Esophagus mucosa (tissue), 1 donor: ENCODE measurements around the gene MAP1LC3A. TPM values are rescaled to one million over a fixed set of nuclear protein-coding genes. Genes with fewer than 3 reads are reported as not detected.
"Not testable (repeated sequence)": the region's sequence is repeated elsewhere in the genome, so short reads cannot be mapped to it uniquely, and the experiment has no call there.

ENCODE experiments used
- ATAC-seq: fragments of 200-7000 bp; cut with Tn5 transposase; one replicate; pipeline ENCODE4 v1.9.1; 2020
- total RNA-seq: library from RNA; stranded (reverse); gene quantifications from one replicate; pipeline ENCODE4 v1.2.4, GENCODE V29; 2023
- donor health status: DM: yes; HTN: yes; CAD: no.

MAP1LC3A gene
- total RNA-seq = 7.0 TPM

DNA sequence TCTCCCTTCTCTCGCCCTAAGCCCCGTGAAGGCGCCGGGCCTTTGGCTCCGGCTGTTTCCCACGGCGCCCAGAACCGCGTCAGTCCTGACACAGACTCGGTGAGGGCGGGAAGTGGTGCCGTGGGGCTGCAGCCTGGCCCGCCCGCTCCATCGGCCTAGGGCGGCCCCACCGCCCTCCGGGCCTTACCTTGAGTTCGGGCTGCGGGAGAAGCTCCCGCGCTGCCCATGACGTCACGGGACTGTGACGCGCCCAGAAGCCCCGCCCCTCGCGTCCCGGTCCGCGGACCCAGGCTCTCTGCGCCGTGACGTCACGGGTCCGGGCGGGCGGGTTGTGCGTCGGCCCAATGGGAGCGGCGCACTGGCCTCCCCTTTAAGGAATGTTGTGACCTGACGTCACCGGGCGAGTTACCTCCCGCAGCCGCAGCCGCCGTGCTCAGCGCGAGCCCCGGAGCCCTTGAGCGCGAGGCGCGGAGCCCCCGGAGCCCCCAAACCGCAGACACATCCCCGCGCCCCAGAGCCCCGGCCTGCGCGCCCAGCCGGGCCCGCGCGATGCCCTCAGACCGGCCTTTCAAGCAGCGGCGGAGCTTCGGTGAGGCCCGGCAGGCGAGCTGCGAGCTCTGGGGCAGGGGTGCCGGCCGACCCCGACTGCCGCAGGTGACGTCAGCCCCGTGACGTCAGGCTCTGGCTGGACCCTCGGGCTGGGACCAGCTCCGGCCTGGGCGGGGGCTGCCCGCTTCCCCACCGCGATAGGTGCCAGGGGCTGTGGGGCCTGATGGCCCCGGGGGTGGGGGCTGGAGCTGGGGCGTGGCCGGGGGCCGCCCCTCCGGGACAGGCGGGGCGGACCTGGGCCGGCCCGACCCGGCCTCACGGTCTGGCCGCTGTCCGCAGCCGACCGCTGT lies at the start of gene MAP1LC3A:
TSS of gene MAP1LC3A (plus strand) at position 399 of the 899 bp plus-strand sequence. CDS start at position 550, 151 bp downstream.
- ATAC-seq = peak; percentile 92

DNA sequence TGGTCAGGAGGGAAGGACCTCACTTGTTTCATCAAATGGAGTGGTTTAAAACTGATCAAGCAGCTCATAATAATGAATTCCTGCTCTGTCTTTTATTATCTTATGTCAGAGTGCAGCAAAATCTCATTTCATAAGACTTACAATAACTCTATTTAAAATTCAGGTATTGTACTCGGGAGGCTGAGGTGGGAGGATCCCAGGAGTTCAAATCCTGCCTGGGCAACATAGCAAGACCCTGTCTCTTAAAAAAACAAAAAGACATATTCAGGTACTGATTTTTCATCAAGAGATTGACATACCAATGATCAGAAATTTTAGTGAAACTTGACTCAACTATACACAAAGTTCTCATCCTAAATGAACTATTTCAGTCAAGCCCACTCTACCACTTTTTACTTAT lies 47.9 kb upstream of the MAP1LC3A start:
- no peak for ATAC-seq

DNA sequence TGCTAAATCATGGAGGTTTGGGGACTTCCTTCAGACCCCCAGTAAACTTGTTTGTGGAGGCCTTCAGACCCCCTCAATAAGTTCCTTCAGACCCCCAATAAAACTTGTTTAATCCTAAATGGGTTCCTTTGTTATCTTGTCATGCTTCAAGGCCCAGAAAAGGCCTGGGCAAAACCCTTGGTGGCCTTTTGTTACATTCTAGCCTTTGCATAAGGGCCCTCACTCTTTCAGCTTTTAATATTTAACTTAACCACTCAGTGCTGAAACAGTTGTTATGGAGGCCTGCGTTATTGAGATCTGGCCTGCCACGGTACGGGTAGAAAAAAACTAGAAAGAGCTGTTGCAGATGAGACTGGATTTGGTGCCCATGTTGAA lies 46.6 kb upstream of the MAP1LC3A start:
- no peak for ATAC-seq

DNA sequence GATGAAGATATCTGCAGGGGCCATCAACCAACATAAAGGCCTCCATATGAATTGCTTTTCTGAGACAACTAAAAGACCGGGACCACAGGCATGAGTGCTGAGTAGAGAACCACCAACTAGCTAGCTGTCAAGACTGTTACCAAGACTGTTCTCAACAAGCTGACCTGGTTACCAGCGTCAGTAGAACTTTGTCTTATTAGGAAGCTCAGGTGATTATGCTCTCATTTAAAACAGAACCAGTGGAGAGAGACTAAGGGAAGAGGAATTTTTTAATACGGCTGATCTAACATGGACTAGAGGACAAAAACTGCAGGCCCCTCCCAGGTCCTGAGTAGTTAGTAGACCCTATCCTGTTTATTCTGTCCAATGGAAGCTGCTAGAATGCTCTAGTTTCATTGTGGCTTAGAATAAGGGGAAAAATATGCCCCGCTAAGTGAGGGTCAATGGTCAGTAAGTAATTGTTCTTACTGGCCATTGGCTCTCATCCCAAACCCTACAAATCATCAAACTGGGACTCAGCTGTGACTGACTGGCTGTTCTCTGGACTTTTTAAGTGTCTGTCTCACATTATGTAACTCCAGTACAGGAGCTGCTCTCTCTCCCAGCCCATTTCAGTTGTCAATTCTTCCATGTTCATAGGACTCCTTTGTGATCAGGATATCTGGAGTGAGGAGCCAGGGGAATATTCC lies 46.1 kb upstream of the MAP1LC3A start:
- ATAC-seq = no peak

DNA sequence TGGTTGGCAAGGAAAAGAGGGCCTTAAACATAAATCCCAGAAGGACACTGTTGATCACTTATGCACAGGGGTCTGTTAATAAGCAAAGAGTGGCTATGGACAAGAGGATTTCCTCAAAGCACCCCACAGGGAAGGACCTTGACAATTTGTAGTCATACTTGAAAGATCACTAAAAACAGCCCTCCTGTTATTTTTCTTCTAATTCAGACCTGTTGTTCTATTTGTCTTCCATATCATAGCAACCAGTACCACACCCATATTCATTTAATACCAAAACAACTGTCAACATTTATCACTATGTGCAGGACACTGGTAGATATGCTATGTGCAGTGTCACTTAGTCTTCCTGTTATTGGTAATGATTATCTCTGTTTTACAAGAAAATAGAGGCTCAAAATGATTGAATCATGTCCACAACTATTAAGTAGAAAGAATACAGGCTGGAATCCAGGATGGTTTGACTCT lies 45.5 kb upstream of the MAP1LC3A start:
- no peak for ATAC-seq

DNA sequence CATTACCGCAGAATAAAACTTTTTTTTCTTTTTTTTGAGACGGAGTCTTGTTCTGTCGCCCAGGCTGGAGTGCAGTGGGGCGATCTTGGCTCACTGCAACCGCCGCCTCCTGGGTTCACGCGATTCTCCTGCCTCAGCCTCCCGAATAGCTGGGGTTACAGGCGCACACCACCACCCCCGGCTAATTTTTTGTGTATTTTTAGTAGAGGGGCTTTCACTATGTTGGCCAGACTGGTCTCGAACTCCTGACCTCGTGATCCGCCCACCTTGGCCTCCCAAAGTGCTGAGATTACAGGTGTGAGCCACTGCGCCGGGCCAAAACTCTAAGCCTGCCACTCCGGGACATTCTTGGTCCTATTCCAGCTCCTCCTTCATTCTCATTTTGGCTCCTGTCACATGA lies 44.5 kb upstream of the MAP1LC3A start:
- ATAC-seq = not testable (repeated sequence)

DNA sequence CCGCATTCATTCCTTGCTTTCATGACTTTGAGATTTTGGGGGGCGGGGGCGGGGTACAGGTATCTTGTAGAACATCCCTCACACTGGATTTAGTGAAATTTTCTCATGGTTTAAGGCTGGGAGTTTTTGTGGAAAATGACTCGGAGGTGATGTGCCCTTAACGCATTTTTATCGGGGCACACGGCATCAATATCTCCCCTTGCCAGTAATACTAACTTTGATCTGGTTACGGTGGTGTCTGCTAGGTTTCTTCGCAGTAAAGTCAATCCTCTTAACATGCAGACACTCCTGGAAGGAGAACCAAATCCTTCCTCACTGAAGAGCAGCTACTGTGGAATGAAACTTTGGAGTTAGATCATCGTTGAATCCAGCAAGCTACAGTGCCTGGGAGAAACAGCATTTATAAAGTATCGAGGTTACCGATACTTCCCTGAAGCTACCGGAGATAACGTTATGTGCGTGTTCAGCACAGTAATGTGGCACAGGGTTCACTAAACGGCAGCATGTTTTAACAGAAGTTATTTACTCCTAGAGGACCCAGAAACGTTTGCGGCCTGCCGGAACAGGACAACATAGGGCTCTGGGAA lies 43.5 kb upstream of the MAP1LC3A start:
- ATAC-seq = no peak

DNA sequence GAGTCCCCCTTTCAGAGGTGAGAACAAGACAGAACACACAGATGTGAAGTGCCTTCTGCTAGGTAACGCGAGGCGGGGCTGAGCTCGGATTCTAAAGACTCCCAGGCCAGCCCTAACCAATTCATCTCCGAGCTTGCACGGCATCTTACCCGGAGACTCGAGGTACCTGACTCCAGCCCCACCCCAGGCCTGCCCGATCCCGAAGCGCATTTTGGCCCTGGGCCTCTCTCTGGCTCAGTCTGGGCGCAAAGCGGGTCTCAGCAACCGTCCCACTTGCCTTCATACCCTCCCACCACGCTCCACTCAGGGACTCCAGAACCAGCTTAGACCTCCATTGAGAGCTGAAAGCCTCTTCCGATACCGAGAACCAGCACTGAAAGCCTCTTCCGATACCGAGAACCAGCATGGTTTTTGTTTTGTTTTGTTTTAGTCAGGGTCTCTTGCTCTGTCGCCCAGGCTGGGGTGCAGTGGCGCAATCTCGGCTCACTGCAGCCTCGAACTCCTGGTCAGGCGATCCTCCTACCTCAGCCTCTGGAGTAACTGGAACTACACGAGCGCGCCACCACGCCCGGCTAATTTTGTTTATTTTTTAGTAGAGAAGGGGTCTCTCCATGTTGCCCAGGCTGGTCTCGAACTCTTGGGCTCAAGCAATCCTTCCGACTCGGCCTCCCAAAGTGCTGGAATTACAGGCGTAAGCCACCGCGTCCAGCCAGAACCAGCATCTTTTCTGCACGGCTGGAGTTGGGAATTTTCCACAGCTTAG lies 42.9 kb upstream of the MAP1LC3A start:
- peak; percentile 84 for ATAC-seq

DNA sequence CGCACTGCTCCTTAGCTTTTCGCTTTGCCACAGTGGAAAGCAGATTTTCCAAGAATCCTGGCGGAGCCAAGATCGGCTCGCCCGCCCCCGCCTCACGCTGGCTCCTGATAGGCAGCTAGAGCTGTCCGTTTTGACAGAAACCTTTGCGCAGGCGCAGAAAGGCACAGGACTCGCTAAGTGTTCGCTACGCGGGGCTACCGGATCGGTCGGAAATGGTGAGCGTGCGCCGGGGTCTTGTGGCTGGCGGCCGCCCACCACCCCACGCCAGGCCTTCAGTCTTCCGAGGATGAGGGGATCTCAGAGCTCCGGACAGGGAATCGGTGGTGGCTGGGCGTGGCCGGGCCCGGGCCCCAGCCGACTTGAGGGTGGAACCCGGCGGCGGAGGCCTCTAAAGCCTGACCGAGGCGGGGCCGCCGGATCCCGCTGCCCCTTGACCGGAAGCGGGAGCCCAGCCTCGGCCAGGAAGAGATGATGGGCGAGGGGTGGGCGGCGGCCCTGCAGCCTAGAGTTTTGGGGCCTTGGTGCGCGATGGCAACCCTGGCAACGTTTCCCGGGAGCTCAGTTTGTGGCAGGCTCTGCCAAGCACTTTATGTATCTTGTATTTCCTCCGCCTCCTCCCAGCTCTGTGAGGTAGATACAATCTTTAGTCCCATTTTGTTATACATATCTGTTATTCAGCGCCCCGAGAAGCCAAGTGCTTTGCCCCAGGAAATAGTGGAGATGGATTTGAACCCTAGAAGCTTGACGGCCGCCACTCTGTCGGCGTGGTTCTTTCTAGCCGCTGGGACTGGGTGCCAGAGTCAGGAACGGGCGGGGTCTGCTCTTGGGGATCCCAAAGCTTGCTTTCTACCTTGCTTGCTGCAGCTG lies 42.0 kb upstream of the MAP1LC3A start, which contains the start of gene DYNLRB1:
TSS of gene DYNLRB1 (plus strand) at position 176 of the 867 bp plus-strand sequence. CDS start at position 213, 37 bp downstream.
- ATAC-seq = peak; percentile 89

DNA sequence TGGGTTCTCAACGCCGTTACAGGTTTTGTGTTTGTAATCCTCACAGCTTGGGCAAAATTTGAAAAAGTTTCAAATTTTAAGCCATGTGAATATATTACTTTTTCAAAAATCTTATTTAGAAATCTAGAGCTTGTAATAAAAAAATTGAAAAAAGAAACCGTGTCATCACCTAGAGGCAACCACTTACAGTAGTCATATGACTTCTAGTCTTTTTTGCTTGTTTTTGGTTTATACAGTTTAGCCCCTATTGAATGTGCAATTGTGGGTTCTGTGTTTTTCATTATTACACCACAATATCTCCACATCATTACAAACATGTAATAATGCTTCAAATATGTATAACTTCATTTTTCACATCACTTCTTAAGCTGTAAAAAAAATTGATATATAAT lies 41.4 kb upstream of the MAP1LC3A start:
- no peak for ATAC-seq

DNA sequence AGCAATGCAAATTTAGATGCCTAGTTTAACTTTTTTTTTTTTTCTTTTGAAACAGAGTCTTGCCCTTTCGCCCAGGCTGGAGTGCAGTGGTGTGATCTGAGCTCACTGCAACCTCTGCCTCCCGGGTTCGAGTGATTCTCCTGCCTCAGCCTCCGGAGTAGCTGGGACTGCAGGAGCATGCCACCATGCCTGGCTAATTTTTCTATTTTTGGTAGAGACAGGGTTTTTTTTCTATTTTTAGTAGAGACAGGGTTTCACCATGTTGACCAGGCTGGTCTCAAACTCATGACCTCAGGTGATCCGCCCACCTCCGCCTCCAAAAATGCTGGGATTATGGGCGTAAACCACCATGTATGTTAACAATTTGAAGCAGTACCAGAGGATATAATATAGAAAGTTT lies 39.7 kb upstream of the MAP1LC3A start:
- ATAC-seq = not testable (repeated sequence)

DNA sequence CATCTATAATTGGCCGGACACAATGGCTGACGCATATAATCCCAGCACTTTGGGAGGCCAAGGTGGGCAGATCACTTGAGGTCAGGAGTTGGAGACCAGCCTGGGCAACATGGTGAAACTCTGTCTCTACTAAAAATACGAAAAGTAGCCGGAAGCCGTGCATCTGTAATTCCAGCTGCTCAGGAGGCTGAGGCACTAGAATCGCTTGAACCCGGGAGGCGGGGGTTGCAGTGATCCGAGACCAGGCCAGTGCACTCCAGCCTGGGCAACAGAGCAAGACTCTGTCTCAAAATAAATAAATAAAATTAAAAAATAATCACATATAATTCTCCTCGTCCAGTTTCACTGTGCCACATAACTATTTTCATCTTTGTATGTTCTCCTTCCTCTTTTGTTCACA lies 38.7 kb upstream of the MAP1LC3A start:
- not testable (repeated sequence) for ATAC-seq

DNA sequence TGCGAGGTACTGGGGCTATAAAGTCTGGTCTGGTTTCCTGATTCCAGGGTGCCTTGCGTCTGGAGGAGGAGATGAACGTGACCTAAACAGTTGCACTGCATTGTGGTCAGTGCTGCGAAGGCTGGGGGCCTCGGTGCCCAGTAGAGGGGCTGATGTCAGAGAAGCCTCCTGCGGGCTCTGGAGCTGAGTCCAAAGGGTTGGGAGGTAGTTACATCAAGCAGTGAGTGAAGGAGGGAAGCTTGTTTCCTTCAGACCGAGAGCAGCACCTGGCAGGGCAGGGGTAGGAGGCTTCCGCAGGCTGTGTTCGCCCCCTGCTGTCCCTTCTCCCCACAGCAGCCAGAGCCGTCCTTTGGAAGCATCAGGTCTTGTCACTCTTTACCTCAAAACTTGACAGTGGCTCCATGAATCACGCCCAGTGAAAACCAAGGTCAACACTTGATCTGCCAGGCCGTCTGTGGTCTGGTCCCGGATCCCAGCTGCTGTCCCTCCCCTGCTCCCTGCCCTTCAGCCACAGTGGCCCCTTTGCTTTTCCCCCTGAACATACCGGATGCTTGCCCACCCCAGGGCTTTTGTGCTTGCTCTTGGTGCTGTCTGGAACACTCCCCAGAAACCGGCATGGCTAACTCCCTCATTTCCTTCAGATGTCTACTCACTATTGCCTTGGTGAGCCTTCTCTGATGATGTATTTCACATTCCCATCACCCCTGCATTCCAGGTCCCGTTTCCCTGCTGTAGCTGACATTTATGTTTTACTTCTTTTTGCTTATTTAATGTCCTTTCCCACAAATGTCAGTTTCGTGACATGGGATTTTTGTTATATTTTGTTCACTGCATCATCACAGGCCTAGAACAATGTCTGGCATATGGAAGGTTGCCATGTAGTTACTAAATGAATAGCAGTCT lies 35.3 kb upstream of the MAP1LC3A start:
- peak; percentile 14 for ATAC-seq

DNA sequence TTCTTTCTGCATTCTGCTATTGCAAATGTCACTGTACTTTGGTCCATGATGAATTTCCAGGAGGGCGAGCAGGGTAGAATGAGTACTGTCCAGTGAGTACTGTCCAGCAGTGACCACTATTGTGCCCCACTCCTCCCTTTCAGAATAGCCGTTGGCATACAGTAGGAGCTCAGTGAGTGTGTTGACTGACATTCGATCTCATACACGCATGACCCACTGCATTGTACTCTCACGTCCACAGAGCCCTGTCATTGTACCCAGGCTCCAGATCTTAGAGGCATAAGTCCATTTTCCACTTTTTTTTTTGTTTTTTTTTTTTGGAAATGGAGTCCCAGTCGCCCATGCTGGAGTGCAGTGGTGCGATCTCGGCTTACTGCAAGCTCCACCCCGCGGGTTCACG lies 34.1 kb upstream of the MAP1LC3A start:
- ATAC-seq = no peak

DNA sequence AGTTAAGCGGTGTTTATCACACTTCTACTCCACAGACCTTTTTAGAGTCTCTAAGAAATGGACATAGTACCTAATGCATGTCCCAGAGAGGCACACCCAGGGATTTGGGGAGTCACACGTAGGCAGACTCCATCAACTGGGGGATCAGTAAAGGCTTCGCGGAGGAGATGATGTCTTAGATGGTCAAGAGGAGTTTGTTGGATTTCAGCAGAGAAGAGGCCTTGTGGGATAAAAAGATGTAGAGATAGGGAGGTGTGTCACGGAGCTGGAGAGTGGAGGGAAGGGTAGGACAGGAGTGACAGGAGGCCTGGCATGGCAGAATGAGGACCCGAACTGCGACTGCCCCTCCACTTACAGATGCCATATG lies 33.2 kb upstream of the MAP1LC3A start:
- ATAC-seq = no peak

DNA sequence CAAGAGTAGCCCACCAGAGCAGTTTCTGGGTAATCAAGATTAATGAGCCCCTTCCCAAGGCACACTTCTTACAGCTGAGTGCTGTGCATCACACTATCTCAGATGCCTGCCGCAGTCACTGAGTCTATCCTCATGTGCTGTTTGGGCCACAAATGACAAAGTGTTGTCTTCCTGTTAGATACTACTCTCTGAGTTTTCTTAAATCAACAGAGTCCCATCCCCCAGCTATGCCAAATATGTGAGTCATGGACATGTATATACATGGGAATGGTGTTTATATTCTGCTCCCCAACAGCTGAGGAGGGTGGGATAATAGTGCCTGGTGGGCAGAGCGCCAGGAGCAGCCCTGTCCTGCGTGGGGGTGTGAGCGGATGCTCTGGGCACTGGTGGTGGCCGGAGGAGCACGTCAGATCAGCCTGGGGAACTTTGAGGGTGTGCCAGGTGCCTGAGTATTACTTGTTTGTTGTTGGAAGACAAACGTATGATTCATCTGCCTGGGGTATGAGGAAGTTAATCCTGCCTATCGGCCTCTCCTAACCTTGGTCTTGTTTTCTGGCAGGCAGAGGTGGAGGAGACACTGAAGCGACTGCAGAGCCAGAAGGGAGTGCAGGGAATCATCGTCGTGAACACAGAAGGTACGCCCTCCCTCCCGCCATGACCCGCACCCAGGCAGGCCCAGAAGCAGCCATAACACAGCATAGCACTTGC lies 32.7 kb upstream of the MAP1LC3A start:
- ATAC-seq = peak; percentile 90

DNA sequence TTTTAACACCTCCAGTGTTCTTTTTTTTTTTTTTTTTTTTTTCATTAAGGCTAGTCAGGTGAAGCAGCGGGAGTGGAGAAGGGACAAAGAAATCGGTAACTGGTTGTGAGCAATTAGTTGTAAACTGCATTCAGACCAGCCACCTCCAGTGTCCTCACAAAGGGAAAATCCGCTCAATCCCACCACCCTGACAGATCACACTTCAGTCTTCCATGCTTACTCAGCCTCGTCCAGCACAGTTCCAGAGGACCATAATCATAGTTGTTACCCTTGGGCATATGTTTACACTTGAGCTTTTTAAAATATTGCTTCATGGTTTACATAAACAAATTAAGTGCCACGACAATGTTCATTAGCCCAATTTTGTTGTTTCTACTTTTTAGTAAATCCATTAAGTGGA lies 32.1 kb upstream of the MAP1LC3A start:
- no peak for ATAC-seq

DNA sequence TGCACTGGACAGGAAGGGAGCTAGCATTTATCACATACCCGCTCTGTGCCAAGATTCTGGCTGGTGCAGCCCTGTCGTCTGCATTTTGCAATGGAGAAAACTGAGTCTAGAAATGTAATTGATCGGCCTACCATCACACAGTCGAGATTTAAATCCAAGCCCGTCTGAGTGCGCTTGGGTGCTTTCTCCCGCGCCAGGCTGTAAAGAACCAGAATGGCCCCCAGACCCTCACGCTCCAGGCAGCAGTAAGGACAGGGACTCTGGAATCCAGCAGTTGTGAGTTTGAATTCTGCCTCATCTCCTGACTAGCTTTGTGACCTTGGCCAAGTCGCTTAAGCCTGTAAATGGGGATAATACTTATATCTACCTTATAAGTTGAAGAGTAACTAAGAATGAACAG lies 31.5 kb upstream of the MAP1LC3A start:
- ATAC-seq = no peak

DNA sequence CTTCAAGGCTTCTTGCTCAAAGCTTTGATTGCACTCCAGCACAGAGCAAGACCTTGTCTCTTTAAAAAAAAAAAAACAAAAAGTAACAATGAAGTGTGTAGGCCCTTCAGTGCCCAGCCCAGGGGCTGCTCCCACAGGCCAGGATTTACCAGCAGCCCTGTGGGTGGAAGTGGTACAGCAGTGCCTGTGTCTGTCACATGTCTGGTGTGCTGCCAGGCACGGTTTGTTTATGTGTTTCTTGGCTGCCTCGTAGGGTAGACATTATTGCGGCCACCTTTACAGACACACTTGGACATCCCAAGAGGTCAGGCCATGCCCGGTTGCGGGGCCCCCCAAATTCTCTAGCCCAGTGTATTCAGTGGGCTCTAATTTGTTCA lies 29.6 kb upstream of the MAP1LC3A start:
- no peak for ATAC-seq

DNA sequence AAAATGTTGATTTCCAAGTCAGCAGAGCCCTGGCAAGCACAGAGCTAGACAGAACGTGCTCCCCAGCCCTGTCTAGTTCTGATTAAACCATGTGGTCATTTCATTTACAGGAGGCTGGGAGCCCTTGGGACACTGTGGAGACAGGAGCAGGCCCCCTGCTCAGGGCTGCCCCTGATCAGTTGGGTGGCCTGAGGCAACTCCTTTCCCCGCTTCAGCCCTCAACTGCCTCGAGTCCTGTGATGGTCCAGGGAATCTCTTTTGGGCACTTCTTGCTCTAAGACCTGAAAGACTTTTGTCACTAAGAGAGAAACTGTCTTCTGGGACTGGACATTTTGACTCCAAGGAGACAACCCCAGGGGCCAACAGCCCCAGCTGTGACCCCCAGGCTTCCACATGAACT lies 28.8 kb upstream of the MAP1LC3A start:
- ATAC-seq = no peak
